DOHH2 (cell line): ENCODE measurements around the gene VAPB.
A peak's percentile ranks its signal among the peaks of the same experiment; 100 is the strongest.

Source experiments
- H3F3A ChIP-seq: fragments of 200-600 bp; sonication (generic), shearing (Covaris generic); 2 replicates; pipeline ENCODE4 v1.6.0; 2016; ENCODE audit warnings: antibody characterized with exemption, mild to moderate bottlenecking; ENCODE audit not compliant: control insufficient read depth, insufficient read depth
- H3K27ac ChIP-seq: fragments of 200-600 bp; sonication (generic); 2 replicates; pipeline ENCODE4 v1.5.1; 2014; ENCODE audit warnings: low read depth, mild to moderate bottlenecking, low read length, moderate library complexity
- H3K27me3 ChIP-seq: fragments of 200-600 bp; sonication (generic); 2 replicates; pipeline ENCODE4 v1.6.1; 2014; ENCODE audit warnings: mild to moderate bottlenecking, low read length, mixed read lengths; ENCODE audit not compliant: control insufficient read depth
- H3K36me3 ChIP-seq: fragments of 200-600 bp; sonication (generic); 2 replicates; pipeline ENCODE4 v1.6.1; 2014; ENCODE audit warnings: mild to moderate bottlenecking, low read length, moderate library complexity, mixed read lengths; ENCODE audit not compliant: control insufficient read depth
- H3K4me1 ChIP-seq: fragments of 200-600 bp; sonication (generic); 2 replicates; pipeline ENCODE4 v1.6.1; 2014; ENCODE audit warnings: mild to moderate bottlenecking, low read length, mixed read lengths; ENCODE audit not compliant: control insufficient read depth
- H3K4me2 ChIP-seq: fragments of 200-600 bp; sonication (generic); 2 replicates; pipeline ENCODE4 v1.6.0; 2014; ENCODE audit warnings: mild to moderate bottlenecking, low read length, moderate library complexity
- H3K4me3 ChIP-seq: fragments of 200-600 bp; sonication (generic); 2 replicates; pipeline ENCODE4 v1.5.1; 2014; ENCODE audit warnings: mild to moderate bottlenecking, low read length, mixed read lengths
- H3K79me2 ChIP-seq: fragments of 200-600 bp; sonication (generic); 2 replicates; pipeline ENCODE4 v1.6.1; 2014; ENCODE audit warnings: mild to moderate bottlenecking, low read length, mixed read lengths; ENCODE audit not compliant: control insufficient read depth
- H3K9me2 ChIP-seq: fragments of 200-600 bp; sonication (generic); replicated peaks from 2 replicates; pipeline ENCODE4 v1.6.1; 2014; ENCODE audit warnings: mild to moderate bottlenecking, low read length, mixed read lengths; ENCODE audit not compliant: control insufficient read depth
- H3K9me3 ChIP-seq: fragments of 200-600 bp; sonication (generic); 2 replicates; pipeline ENCODE4 v1.6.1; 2014; ENCODE audit warnings: antibody characterized with exemption, low read length, mixed read lengths; ENCODE audit not compliant: control insufficient read depth, insufficient read depth
- H4K20me1 ChIP-seq: fragments of 200-600 bp; sonication (generic); 2 replicates; pipeline ENCODE4 v1.6.0; 2014; ENCODE audit warnings: low read depth, mild to moderate bottlenecking, antibody characterized with exemption, low read length, moderate library complexity; ENCODE audit not compliant: control insufficient read depth, insufficient read depth
- CTCF ChIP-seq: fragments of 200-600 bp; sonication (generic); IDR thresholded peaks from one replicate; pipeline ENCODE4 v1.5.1; 2014; ENCODE audit warnings: antibody characterized with exemption, mild to moderate bottlenecking, low read depth, low read length; ENCODE audit not compliant: poor library complexity, severe bottlenecking
- EZH2phosphoT487 ChIP-seq: fragments of 200-600 bp; sonication (generic); IDR thresholded peaks from 2 replicates; pipeline ENCODE4 v1.6.1; 2017; ENCODE audit warnings: borderline replicate concordance, mild to moderate bottlenecking, antibody characterized with exemption, low read length, moderate library complexity, mixed read lengths

Gene VAPB

DNA sequence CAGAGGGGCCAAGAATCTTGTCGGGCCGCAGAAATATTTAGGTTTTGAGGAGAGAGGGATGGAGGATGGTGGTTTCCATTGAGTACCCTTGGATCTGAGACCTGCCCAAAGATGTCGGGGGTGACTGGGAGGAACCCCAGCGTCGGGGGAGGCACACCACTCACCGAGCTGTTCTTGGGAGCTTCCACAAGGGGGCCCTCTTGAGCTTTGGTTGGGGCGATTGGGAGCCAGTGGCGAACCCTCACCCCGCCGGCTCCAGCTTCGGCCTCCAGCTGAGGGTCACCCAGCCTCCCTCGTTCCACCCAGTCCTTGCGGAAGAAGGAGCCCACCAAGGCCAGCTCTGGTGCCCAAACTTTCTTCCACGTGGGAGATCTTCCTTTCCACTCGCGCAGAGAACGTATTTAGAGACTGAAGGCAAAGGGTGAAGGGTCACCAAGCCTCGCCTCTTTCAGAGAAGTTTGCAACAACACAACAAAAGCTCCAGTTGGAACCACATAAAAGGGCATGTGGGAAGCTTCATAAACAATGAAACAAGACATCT is 92.5 kb downstream of the VAPB start:
- Histone ChIP-seq H4K20me1 (peaks cover 2% of the 10 kb centered on the region; the same call in 1 of the 2 replicates), H3K4me2 (no peak overlapping the region), H3K9me2 (no peaks in the 10 kb centered on the region), H3K4me3 (no peak overlapping the region), H3K79me2 (no peaks in the 10 kb centered on the region), H3K36me3 (no peaks in the 10 kb centered on the region), H3F3A (no peaks in the 10 kb centered on the region), H3K4me1 (no peaks in the 10 kb centered on the region), H3K27ac (no peak overlapping the region), H3K9me3 (peaks cover 11% of the 10 kb centered on the region), H3K27me3 (no peaks in the 10 kb centered on the region)
- TF ChIP-seq CTCF (peak; percentile 56), EZH2phosphoT487 (no peak)

DNA sequence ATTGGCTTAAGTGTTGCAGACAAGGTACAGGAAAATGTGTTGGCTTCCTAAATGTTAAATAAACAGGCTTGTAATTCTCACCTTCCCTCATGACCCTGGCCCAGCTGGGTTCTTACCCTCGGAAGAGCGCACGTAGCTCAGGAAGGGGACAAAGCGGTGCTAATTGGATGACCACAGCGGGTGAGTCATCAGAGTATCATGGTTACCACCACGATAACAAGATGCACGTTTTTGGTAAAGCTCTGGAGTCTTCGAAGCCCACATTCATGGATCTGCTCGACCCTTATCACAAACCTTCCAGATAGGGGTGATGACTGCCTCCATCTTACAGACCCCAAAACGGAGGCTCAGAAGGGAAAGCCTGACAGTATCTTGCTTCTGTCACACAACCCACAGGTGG is 93.4 kb downstream of the VAPB start:
- no peaks in the 10 kb centered on the region for H3K79me2 ChIP-seq
- H3K27ac ChIP-seq, result no peak overlapping the region
- H3K36me3 ChIP-seq, result no peaks in the 10 kb centered on the region
- no peaks in the 10 kb centered on the region for H3K4me1 ChIP-seq
- no peaks in the 10 kb centered on the region for H3F3A ChIP-seq
- no peaks in the 10 kb centered on the region for H4K20me1 ChIP-seq
- no peak overlapping the region for H3K4me2 ChIP-seq
- no peaks in the 10 kb centered on the region for H3K9me2 ChIP-seq
- H3K9me3 ChIP-seq, result peaks cover 11% of the 10 kb centered on the region
- TF ChIP-seq EZH2phosphoT487 (no peak), CTCF (no peak)
- no peak overlapping the region for H3K4me3 ChIP-seq
- H3K27me3 ChIP-seq, result no peaks in the 10 kb centered on the region

DNA sequence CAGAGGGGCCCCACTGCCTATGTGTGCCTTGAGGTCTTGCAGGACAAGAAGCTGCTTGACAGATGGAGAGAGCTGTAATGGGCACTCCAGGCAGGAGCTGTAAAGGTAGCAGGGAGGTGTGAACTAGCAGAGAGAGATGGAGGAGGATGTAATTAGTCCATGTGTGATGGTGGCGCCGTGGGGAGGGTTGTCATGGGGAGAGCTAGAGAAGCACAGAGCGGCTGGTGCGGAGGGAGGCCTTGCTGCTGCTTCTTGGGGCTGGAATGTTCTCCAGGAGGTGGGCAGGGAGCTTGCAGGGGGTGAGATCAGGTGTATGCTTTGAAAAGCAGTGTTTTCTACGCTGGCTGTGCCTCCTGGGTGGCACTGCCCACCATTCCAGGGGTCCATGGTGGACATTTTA is 94.0 kb downstream of the VAPB start:
- Histone ChIP-seq H3F3A (no peaks in the 10 kb centered on the region), H3K9me2 (no peaks in the 10 kb centered on the region), H3K36me3 (no peaks in the 10 kb centered on the region), H3K27ac (no peak overlapping the region), H3K4me2 (no peak overlapping the region), H3K4me3 (no peak overlapping the region), H3K9me3 (peaks cover 13% of the 10 kb centered on the region), H3K79me2 (no peaks in the 10 kb centered on the region), H3K27me3 (no peaks in the 10 kb centered on the region), H4K20me1 (no peaks in the 10 kb centered on the region), H3K4me1 (no peaks in the 10 kb centered on the region)
- TF ChIP-seq EZH2phosphoT487 (no peak), CTCF (no peak)

DNA sequence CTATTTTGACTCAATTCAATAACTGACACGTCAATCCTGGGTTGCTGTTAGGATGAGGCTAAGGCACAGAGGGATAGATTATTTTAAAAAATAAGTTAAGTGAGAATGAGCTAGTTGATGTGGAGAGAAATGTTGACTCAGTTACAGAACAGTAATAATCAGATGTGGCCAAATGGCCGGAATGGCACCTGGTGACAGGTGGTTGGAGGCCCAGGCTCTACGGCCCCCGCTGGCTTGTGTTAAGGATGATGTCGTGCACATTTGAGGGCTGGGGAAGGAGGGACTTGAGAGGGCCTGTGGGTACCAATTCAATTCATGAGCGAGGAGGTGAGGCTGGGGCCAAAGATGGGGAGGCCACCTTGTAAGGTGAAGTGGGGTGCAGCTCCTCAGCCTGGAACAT is 94.4 kb downstream of the VAPB start:
- H3K9me3 ChIP-seq, result peaks cover 13% of the 10 kb centered on the region
- H3K36me3 ChIP-seq, result no peaks in the 10 kb centered on the region
- H3K79me2 ChIP-seq, result no peaks in the 10 kb centered on the region
- no peak overlapping the region for H3K4me2 ChIP-seq
- H3K27me3 ChIP-seq, result no peaks in the 10 kb centered on the region
- H3K4me3 ChIP-seq, result no peak overlapping the region
- no peaks in the 10 kb centered on the region for H3F3A ChIP-seq
- no peaks in the 10 kb centered on the region for H4K20me1 ChIP-seq
- H3K9me2 ChIP-seq, result no peaks in the 10 kb centered on the region
- no peak for TF ChIP-seq CTCF
- TF ChIP-seq EZH2phosphoT487, result no peak
- H3K27ac ChIP-seq, result no peak overlapping the region
- no peaks in the 10 kb centered on the region for H3K4me1 ChIP-seq
